ENCODE measurements around the gene HHAT. TPM values are rescaled to one million over a fixed set of nuclear protein-coding genes. Genes with fewer than 3 reads are reported as not detected.

The HHAT gene
- total RNA-seq, 1 experiment from 2014 or later = 3.0 TPM

- no peaks in the 10 kb centered on the region for H3K9me3 ChIP-seq (ENCODE audit: low read depth, low read length, poor library complexity, severe bottlenecking)
- no peaks in the 10 kb centered on the region for H3K27me3 ChIP-seq (replicated peaks; ENCODE audit: insufficient read depth, low read depth, low read length, poor library complexity)
- peaks cover 11% of the 10 kb centered on the region for H3K4me1 ChIP-seq (ENCODE audit: insufficient read depth, low read length, poor library complexity, severe bottlenecking)
- intact Hi-C loops (cut with micrococcal nuclease; ENCODE audit: unreplicated experiment) = no loop called here
- no TSS peak for BruUV-seq (replicated peaks)
- TF ChIP-seq EZH2 (IDR thresholded peaks at IDR 0.05; ENCODE audit: borderline replicate concordance, low read depth, low read length, poor library complexity, severe bottlenecking) = no peak
- TF ChIP-seq, protein P1, sequence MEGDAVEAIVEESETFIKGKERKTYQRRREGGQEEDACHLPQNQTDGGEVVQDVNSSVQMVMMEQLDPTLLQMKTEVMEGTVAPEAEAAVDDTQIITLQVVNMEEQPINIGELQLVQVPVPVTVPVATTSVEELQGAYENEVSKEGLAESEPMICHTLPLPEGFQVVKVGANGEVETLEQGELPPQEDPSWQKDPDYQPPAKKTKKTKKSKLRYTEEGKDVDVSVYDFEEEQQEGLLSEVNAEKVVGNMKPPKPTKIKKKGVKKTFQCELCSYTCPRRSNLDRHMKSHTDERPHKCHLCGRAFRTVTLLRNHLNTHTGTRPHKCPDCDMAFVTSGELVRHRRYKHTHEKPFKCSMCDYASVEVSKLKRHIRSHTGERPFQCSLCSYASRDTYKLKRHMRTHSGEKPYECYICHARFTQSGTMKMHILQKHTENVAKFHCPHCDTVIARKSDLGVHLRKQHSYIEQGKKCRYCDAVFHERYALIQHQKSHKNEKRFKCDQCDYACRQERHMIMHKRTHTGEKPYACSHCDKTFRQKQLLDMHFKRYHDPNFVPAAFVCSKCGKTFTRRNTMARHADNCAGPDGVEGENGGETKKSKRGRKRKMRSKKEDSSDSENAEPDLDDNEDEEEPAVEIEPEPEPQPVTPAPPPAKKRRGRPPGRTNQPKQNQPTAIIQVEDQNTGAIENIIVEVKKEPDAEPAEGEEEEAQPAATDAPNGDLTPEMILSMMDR (conservative IDR thresholded peaks at IDR 0.05; ENCODE audit: low read depth, low read length) = no peak
- H3K27ac ChIP-seq (ENCODE audit: low read depth, low read length, poor library complexity, severe bottlenecking) = no peak overlapping the region
- no peaks in the 10 kb centered on the region for H3K36me3 ChIP-seq (ENCODE audit: insufficient read depth, low read length, poor library complexity, severe bottlenecking)
- no peak for DNase-seq (ENCODE audit: low spot score)
- ChIA-PET CTCF (interaction anchor here (1.4 kb wide), 1 partner anchor 40 kb away, joined by 4 read pairs; no protein-coding TSS in a partner anchor), POLR2A (ENCODE audit: low non-redundant PET) (no interaction called here)
- H3K4me3 ChIP-seq (ENCODE audit: low read depth, low read length, poor library complexity, severe bottlenecking) = no peak overlapping the region
These were observed 33.0 kb downstream of the HHAT start for GRCh38 chr1:210361665-210362064.

DNA sequence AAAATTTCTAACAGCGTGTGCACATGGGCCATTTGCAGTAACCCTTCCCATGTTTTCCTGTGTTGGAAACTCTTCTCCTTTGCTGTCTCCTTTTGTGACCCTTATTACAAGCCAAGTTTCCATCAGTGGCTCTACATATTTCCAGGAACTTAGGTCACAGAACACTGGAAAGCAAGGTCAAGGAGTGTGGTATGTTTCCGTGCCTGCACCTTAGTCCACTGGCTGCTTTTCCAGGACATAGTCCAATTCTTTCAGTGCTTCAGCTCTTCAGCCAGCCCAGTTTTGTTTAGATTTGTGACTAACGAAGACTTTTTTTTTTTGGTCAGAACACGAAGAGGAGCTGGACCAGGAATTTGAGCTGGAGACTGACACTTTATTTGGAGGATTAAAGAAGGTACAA, 33.8 kb downstream of the HHAT start:
- Histone ChIP-seq H3K36me3 (ENCODE audit: insufficient read depth, low read length, poor library complexity, severe bottlenecking) (no peaks in the 10 kb centered on the region), H3K4me3 (ENCODE audit: low read depth, low read length, poor library complexity, severe bottlenecking) (no peak overlapping the region), H3K27me3 (replicated peaks; ENCODE audit: insufficient read depth, low read depth, low read length, poor library complexity) (no peaks in the 10 kb centered on the region), H3K9me3 (ENCODE audit: low read depth, low read length, poor library complexity, severe bottlenecking) (no peaks in the 10 kb centered on the region), H3K4me1 (ENCODE audit: insufficient read depth, low read length, poor library complexity, severe bottlenecking) (peaks cover 11% of the 10 kb centered on the region), H3K27ac (ENCODE audit: low read depth, low read length, poor library complexity, severe bottlenecking) (no peak overlapping the region)
- intact Hi-C loops (cut with micrococcal nuclease; ENCODE audit: unreplicated experiment) = no loop called here
- CTCF ChIA-PET = no interaction called here
- no peak for TF ChIP-seq EZH2 (IDR thresholded peaks at IDR 0.05; ENCODE audit: borderline replicate concordance, low read depth, low read length, poor library complexity, severe bottlenecking)
- TF ChIP-seq, protein P1 (conservative IDR thresholded peaks at IDR 0.05; ENCODE audit: low read depth, low read length) = no peak
- BruUV-seq (replicated peaks) = no TSS peak
- no peak for DNase-seq (ENCODE audit: low spot score)
- POLR2A ChIA-PET (ENCODE audit: low non-redundant PET) = no interaction called here

- no peaks in the 10 kb centered on the region for H3K36me3 ChIP-seq (ENCODE audit: insufficient read depth, low read length, poor library complexity, severe bottlenecking)
- intact Hi-C loops (cut with micrococcal nuclease; ENCODE audit: unreplicated experiment) = no loop called here
- H3K27ac ChIP-seq (ENCODE audit: low read depth, low read length, poor library complexity, severe bottlenecking) = no peak overlapping the region
- BruUV-seq (replicated peaks) = no TSS peak
- ChIA-PET POLR2A (ENCODE audit: low non-redundant PET) (no interaction called here), CTCF (no interaction called here)
- TF ChIP-seq, protein P1 (conservative IDR thresholded peaks at IDR 0.05; ENCODE audit: low read depth, low read length) = no peak
- no peak for TF ChIP-seq EZH2 (IDR thresholded peaks at IDR 0.05; ENCODE audit: borderline replicate concordance, low read depth, low read length, poor library complexity, severe bottlenecking)
- DNase-seq (ENCODE audit: low spot score) = no peak
- no peaks in the 10 kb centered on the region for H3K27me3 ChIP-seq (replicated peaks; ENCODE audit: insufficient read depth, low read depth, low read length, poor library complexity)
- H3K4me1 ChIP-seq (ENCODE audit: insufficient read depth, low read length, poor library complexity, severe bottlenecking) = peaks cover 8% of the 10 kb centered on the region
- no peak overlapping the region for H3K4me3 ChIP-seq (ENCODE audit: low read depth, low read length, poor library complexity, severe bottlenecking)
- H3K9me3 ChIP-seq (ENCODE audit: low read depth, low read length, poor library complexity, severe bottlenecking) = no peaks in the 10 kb centered on the region
These were observed 34.4 kb downstream of the HHAT start for GRCh38 chr1:210363119-210363518.
